SIG-M5 (cell line): ENCODE measurements around the gene CLIP1.

Source experiments
- DNase-seq: peaks from one replicate; lab custom pipeline; 2025; lab: John Stamatoyannopoulos, UW

Gene CLIP1

GRCh38 chr12:122355706-122356105 is 66.8 kb downstream of the CLIP1 start:
- no peak for DNase-seq

DNA sequence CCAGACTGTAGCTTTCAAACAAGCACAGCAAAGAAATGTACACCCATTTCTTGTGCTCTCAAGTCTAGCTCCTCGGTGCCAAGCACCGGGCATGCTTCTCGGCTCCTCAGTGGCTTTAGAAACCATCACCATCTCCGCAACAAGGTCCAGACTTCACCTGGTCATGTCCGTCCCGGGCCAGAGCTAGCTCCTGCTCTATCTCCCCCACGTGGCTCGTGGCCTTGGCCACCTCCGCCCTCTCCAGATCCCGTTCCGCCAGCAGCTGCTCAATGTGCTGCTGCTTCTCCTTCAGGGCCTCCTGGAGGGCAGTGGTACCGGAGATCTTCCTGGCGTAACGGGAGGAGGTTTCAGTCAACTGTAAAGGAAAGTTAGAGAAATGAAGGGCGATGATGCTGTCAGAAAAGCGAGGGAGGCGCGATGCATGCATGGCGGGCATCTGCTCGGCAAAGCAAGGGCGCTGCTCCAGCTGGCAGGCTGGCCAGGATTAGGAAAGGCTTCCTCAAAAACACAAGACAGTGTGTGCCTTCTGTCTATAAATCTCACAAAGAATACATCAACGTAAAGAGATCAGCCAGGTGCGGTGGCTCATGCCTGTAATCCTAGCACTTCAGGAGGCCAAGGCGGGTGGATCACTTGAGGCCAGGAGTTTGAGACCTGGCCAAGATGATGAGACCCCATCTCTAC is 67.4 kb downstream of the CLIP1 start:
- no peak for DNase-seq

DNA sequence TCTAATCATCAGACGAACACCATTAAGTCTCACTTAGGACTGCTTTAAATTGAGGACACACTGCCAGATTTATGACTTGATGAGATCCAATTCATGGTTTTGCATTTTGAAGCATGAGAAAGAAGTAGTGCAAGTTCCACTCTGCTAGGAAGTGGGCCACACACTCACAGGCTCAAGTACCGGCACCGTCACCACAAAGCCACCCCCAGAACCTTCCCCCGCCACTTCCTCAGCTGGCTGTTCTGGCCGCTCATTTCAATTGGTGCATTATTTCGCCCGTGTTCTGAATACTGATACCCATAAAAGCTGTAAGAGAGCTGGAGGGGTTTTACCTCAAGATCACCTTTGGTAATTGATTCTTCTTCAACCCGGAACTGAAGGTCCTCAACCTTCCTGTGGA is 70.1 kb downstream of the CLIP1 start:
- no peak for DNase-seq

DNA sequence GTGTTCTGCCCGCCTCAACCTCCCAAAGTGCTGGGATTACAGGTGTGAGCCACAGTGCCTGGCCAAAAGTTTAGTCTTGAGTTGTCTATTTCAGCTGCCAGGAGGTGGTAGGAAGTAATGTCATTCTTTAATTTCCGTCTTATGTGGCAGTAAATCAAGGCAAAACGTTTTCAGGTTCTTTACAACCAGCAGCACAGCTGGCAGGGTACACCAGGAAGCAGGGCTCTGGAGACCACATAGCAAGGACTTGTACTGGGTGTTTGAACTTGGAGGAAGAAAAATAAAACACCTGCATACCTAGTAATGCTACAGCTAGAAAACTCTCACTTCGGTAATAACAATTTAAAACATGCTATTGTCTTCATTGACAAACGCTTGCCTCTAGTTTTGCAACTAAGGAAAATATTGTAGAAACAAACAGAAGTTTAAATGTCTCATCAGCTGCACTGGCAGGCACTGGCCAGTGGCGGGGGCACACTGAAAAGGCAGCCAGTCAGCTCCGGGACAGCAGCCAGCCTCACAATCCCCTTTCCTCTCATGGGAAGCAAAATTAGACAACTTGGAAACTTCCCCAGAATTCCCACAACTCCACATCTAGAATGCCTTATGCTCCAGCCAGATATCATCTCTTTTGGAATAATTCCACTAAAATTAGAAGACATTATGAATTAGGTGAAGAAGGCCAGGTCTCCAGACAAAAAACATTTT is 72.2 kb downstream of the CLIP1 start:
- DNase-seq = no peak

GRCh38 chr12:122349078-122349477 is 73.4 kb downstream of the CLIP1 start:
- no peak for DNase-seq

DNA sequence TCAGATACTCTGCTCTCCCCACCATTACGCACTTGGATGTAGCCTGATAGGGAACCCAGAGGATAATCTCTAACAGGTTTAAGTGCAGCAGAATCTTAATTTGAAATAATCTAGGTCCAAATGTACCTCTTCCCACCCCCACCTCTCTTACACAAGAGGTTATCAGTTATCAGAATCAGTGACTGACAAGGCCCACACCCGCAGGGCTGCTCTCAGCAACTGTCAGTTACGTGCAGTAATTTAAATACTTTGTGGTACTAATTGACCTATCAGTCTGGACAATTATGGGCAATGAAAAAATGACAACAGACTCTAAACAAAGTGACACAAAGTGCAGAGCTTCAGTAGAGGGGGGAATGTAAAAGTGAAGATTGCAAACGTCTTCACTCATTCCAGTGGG is 74.0 kb downstream of the CLIP1 start:
- DNase-seq = no peak

GRCh38 chr12:122346054-122346453 is 76.4 kb downstream of the CLIP1 start:
- no peak for DNase-seq

GRCh38 chr12:122345042-122345441 is 77.4 kb downstream of the CLIP1 start:
- no peak for DNase-seq

GRCh38 chr12:122336015-122336946 is 86.2 kb downstream of the CLIP1 start:
- DNase-seq = no peak

DNA sequence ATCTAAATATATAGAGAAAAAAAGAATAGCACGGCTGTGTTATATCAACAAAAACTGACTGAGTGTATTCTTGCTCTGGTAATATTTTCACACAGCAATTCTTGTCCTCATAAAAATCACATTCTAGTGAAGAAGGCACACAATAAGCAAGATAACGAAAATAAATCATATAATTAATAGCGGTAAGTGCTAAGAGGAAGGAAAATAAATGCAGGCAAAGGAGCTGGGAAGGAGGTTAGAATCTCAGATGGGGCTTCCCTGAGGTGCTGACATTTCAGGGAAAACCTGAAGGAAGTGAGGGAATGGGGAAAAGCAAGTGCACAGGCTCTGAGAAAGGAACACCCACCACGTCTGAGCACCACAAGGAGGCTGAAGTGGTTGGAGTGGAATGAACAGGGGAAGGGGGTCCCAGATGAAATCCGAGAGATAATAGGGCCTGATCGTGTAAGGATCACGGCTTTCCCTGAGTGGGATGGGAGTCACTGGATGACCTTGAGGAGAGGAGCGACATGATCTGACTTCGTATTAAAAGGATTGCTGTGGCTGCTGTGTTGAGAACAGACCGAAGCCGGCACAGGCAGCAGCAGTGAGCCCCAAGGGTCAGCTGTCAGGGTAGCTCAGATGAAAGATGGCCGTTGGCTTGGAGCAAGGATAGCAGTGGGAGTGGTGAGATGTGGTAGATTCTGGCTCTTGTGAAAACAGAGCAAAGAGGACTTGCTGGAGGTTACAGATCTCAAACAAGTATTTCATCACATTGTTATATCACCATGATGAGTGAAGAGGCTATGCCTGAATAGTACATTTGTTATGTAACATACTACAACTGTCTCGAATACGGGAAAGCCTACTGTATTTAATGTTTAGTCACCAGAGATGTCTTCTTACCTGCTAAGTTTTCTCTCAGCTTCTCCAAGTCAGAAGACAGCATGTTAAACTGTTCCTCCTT is 89.1 kb downstream of the CLIP1 start:
- no peak for DNase-seq

GRCh38 chr12:122327494-122328385 is 94.7 kb downstream of the CLIP1 start:
- DNase-seq = no peak

- no peak for DNase-seq
Observed at GRCh38 chr12:122327014-122327413, 95.5 kb downstream of the CLIP1 start.

- DNase-seq = no peak
Observed at GRCh38 chr12:122326586-122326985, 95.9 kb downstream of the CLIP1 start.

GRCh38 chr12:122323311-122324019 is 99.0 kb downstream of the CLIP1 start:
- no peak for DNase-seq

- DNase-seq = no peak
Observed at GRCh38 chr12:122322501-122322900, 100.0 kb downstream of the CLIP1 start.

GRCh38 chr12:122318607-122319605 is 103.6 kb downstream of the CLIP1 start:
- no peak for DNase-seq

DNA sequence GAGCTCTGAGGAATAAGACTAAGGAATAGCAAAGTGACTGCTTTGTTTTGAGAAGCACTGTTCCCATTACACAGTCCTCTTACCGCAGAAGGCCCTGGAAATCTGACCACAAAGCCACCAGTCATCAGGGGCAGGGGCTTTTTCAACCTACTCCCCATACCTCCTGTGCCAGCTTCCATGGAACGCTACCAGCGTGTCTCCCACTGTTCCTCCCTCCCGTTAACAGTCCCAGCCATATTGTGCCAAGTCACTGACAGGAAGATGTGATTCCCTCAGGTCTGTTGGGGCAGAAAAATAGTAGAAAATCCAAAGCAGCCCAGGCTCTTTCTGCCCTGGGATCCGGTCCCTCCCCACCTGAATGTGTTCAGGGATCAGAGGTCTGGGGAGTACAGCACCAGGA is 109.5 kb downstream of the CLIP1 start:
- DNase-seq = no peak

DNA sequence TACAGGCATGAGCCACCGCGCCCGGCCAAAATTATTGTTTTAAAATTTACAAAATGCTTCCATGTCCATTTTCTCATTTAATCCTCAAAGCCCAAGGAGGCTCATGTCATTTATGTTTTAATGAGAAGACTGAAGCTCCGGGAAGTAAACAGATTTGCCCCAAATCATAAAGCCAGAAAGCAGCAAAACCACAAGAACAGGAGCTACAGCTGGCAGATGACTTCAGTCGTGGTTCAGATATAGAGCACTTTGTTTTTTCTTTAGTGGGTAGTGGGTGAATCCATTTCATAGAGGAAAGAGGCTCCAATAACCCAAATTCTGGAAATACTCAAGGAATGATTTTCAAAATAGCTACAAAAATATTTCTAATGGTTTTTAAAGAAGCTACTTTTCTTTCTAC is 110.8 kb downstream of the CLIP1 start:
- no peak for DNase-seq
